Pancreas (tissue), 10 donors: ENCODE data around the gene AUH. TPM values are rescaled to one million over a fixed set of nuclear protein-coding genes. Genes with fewer than 3 reads are reported as not detected.

Experiments used
- ATAC-seq, 4 donors: fragments of 200-7000 bp; cut with Tn5 transposase; one replicate each; pipeline versions ENCODE4 v1.8.0 to v1.9.1; 2020; ENCODE audit warnings: mild to moderate bottlenecking in 4 of 4, moderate library complexity in 4 of 4
- DNase-seq, 6 donors: peaks; one replicate each; pipeline ENCODE4 v3.0.0-alpha.2; 2020
- FAIRE-seq: peaks from 2 replicates; lab custom pipeline; 2012; peaks lifted over from hg19 to GRCh38; lab: Jason Lieb, UNC
- H3K27ac ChIP-seq, 4 donors: fragments of 200-600 bp; sonication (generic); 1 replicate in 3 of 4; 2 replicates in 1 of 4; pipeline versions ENCODE4 v1.5.0 to v1.8.0; 2020
- H3K27me3 ChIP-seq, 4 donors: fragments of 200-600 bp; one replicate each; pipeline ENCODE4 v1.8.0; 2021
- H3K36me3 ChIP-seq, 3 donors: fragments of 200-600 bp; sonication (generic) in 1 of 3; one replicate each; pipeline versions ENCODE4 v1.5.0 to v1.8.0; 2020 to 2021
- H3K4me1 ChIP-seq, 3 donors: fragments of 200-600 bp; one replicate each; pipeline ENCODE4 v1.8.0; 2021
- H3K4me3 ChIP-seq, 4 donors: fragments of 200-600 bp; sonication (generic) in 2 of 4; one replicate each; pipeline versions ENCODE4 v1.5.0 to v1.8.0; 2020 to 2021
- H3K9me3 ChIP-seq, 4 donors: fragments of 200-600 bp; one replicate each; pipeline ENCODE4 v1.8.0; 2021
- WGBS, 2 donors: extraction: QIAGEN DNeasy Blood & Tissue Kit; methylation state at CpG; one replicate each; pipeline ENCODE4 v1.1.7; 2013; 5-methylcytosine and 5-hydroxymethylcytosine counted together
- intact Hi-C, 3 donors: fragments of 100-400 bp; cut with DNase I; formaldehyde crosslinking; loops; one replicate each; pipeline versions ENCODE4 v1.11.1 to v1.14.2; 2022
- polyA plus RNA-seq, 2 donors: library from polyadenylated mRNA; stranded (reverse); fragments of 200-250 nt; gene quantifications; one replicate each; pipeline ENCODE4 v1.2.3, GENCODE V29; 2013
- total RNA-seq, 6 donors: library from RNA; stranded (reverse); fragmentation: NEBNext Ultra II Directional in 4 of 6; extraction: Animal tissue kit (Norgen Biotek cat#: 25700) in 4 of 6; gene quantifications; one replicate each; pipeline versions ENCODE4 v1.2.1 to v1.2.4, GENCODE V29; 2021 to 2023
- TF ChIP-seq, protein P1 (sequence below), 4 donors: fragments of 200-600 bp; sonication (generic) in 3 of 4; IDR thresholded peaks; one replicate each; pipeline versions ENCODE4 v1.5.0 to v1.8.0; 2021; ENCODE audit warnings: antibody characterized with exemption in 4 of 4
- donor health status: healthy with polysubstance abuse.
- donor health status: DM: no; HTN: no; CAD: no; lungs with moderate emphysema.
- donor health status: DM: no; HTN: no; CAD: no.
- donor health status: control.
- donor health status: control.
- donor health status: Bipolar disorder and iron deficiency.
- donor health status: DM: yes; HTN: yes; CAD: no.
- donor health status: DM: no; HTN: no; CAD: no.
- donor health status: DM: no; HTN: no; CAD: no.
- donor health status: DM: yes; HTN: yes; CAD: no.

The AUH gene
- total and polyA plus RNA-seq, 8 donors, result 11.2 to 19.5 (median 14.7) TPM

DNA sequence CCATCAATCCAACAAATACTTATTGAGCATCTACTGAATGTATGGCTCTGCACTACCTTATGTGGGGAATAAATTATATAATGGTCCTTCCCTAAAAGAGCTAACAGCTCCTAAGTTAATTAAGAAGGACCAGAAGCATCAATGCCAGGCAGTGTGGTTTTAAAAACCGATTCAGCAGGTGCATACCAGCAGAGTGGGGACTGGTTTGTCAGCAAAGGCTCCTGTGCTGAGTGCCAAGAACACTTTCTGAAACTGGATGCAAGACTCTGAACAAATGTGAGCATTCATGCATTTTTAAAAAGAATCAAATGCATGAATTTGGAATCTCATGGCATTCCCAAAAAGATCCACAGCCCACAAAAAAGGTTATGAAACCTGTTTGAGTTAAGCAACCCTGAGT, 142.2 kb downstream of the AUH start:
- H3K36me3 ChIP-seq, result peaks cover 0 to 4% (median 0%) of the 10 kb centered on the region in 3 donors
- DNase-seq, result no peak
- H3K9me3 ChIP-seq, result no peaks in the 10 kb centered on the region
- H3K4me1 ChIP-seq, result no peaks in the 10 kb centered on the region
- no peaks in the 10 kb centered on the region for H3K27me3 ChIP-seq
- no peak for ATAC-seq
- FAIRE-seq, result no peak
- TF ChIP-seq, protein P1, sequence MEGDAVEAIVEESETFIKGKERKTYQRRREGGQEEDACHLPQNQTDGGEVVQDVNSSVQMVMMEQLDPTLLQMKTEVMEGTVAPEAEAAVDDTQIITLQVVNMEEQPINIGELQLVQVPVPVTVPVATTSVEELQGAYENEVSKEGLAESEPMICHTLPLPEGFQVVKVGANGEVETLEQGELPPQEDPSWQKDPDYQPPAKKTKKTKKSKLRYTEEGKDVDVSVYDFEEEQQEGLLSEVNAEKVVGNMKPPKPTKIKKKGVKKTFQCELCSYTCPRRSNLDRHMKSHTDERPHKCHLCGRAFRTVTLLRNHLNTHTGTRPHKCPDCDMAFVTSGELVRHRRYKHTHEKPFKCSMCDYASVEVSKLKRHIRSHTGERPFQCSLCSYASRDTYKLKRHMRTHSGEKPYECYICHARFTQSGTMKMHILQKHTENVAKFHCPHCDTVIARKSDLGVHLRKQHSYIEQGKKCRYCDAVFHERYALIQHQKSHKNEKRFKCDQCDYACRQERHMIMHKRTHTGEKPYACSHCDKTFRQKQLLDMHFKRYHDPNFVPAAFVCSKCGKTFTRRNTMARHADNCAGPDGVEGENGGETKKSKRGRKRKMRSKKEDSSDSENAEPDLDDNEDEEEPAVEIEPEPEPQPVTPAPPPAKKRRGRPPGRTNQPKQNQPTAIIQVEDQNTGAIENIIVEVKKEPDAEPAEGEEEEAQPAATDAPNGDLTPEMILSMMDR (IDR thresholded peaks at IDR 0.05), result no peak
- intact Hi-C loops, result no loop called here
- WGBS, 2 donors, result 46 to 69% methylated on average over 1 of the region's 1 CpG
- H3K27ac ChIP-seq, result no peak overlapping the region
- H3K4me3 ChIP-seq, result no peak overlapping the region

DNA sequence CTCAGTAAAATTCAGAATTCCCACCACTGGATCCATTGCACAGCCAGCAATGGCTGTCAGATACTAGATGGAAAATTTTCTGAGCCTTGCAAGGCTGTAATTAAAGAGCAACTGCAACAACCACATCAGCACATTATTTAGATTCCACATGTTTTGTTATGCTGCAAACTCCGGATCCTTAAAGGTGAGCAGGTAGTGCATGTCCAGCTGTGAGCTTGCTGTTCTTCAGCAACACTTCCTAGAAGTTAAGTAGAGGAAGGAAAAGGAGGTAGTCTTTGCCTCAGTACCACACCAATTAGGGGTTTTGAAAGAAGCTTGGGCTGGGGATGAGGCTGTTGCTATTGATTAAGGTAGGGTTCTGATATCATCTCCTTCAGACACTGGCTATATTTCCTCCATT, 144.3 kb downstream of the AUH start:
- peaks cover 0 to 4% (median 0%) of the 10 kb centered on the region in 3 donors for H3K36me3 ChIP-seq
- FAIRE-seq, result no peak
- ATAC-seq, result no peak
- H3K9me3 ChIP-seq, result no peaks in the 10 kb centered on the region
- H3K27ac ChIP-seq, result no peak overlapping the region
- no peaks in the 10 kb centered on the region for H3K27me3 ChIP-seq
- WGBS, 2 donors, result 93 to 100% methylated on average over 1 of the region's 1 CpG
- peaks cover 2 to 7% (median 4%) of the 10 kb centered on the region in 3 donors for H3K4me1 ChIP-seq
- intact Hi-C loops, result no loop called here
- H3K4me3 ChIP-seq, result no peak overlapping the region
- no peak for DNase-seq
- TF ChIP-seq, protein P1 (IDR thresholded peaks at IDR 0.05), result no peak

DNA sequence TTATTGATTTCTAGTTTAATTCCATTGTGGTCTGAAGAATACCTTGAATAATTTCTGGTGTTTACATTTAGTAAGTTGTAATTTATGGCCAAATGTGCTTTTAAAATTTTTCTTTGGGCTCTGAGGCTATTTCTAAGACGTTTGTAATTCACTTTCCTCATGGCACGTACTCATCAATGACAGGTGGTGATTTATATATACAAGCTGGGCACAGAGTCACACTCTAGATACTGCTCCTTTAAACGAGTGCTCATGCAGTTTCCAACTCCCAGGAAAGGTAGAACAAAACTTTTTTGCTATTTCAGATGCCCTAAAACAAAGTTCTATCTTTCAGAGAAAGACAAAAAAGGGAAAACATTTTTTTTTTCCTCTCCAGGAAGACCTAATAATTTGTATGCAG, 146.9 kb downstream of the AUH start:
- Histone ChIP-seq H3K36me3 (peaks cover 0 to 4% (median 0%) of the 10 kb centered on the region in 3 donors), H3K27ac (no peak overlapping the region), H3K27me3 (no peaks in the 10 kb centered on the region), H3K4me1 (peaks cover 21 to 27% (median 26%) of the 10 kb centered on the region in 3 donors), H3K9me3 (no peaks in the 10 kb centered on the region), H3K4me3 (no peak overlapping the region)
- ATAC-seq, result no peak
- DNase-seq, result no peak
- FAIRE-seq, result no peak
- intact Hi-C loops, result no loop called here
- TF ChIP-seq, protein P1 (IDR thresholded peaks at IDR 0.05), result no peak
- 44 to 49% methylated on average over 3 of the region's 3 CpGs for WGBS, 2 donors

DNA sequence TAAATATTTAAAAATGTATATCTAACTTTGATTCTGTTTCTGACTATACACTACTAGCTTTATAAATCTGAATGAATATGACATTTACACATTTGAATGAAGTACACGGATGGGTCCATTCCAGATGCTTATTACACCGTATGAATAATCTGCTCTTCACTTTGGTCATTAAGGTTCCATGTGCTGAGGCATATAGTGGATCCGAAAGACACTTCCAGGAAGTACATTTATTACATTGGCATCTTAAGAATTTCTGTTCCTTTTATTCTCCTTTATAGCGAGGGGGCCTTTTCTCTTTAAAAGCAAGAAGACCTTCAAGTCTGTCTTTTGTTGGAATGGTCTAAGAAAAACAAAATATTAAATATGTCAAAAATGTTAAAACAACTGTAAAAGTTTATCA, 147.6 kb downstream of the AUH start:
- TF ChIP-seq, protein P1 (IDR thresholded peaks at IDR 0.05), result no peak
- Histone ChIP-seq H3K27me3 (no peaks in the 10 kb centered on the region), H3K27ac (no peak overlapping the region), H3K4me3 (no peak overlapping the region), H3K36me3 (peaks cover 0 to 4% (median 0%) of the 10 kb centered on the region in 3 donors), H3K9me3 (no peaks in the 10 kb centered on the region), H3K4me1 (peaks cover 21 to 27% (median 27%) of the 10 kb centered on the region in 3 donors)
- intact Hi-C loops, result no loop called here
- FAIRE-seq (no peak), ATAC-seq (no peak), DNase-seq (no peak)
- 93 to 97% methylated on average over 4 of the region's 4 CpGs for WGBS, 2 donors

DNA sequence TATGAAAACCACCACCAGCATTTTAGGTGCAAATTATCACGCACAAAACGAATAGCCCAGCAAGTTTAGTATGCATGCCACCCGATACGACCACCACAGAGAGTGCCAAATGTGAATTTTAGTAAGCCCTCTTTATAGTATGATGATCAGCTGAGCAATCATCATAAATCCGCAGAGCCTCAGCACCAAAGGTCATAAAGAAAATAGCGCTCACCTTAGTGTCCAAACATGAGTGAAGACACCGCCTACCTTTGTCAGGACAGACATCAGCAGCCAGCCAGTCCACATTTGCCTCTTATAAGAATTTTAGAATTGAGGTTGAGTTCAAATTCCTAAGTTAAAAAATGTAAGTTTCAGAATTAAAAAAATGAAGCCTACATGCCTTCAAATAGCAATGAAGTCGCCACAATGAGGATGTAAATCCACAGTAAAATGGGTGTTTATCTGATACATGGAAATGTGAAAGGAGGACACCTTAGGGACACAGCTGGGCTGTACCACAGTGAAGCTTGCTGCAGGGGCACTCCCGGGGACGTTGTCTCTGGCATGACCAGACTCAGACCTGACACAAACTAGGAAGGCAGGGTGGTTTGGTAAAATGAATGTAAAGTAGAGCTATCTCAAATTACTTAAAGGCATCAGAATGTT, 149.0 kb downstream of the AUH start:
- Histone ChIP-seq H3K4me1 (peaks cover 27 to 37% (median 35%) of the 10 kb centered on the region in 3 donors), H3K27ac (peak overlapping the region in 2 of 4 donors; percentile 73 to 90), H3K27me3 (no peaks in the 10 kb centered on the region), H3K9me3 (no peaks in the 10 kb centered on the region), H3K4me3 (peak overlapping the region in 1 of 4 donors; percentile 27), H3K36me3 (peaks cover 0 to 2% (median 0%) of the 10 kb centered on the region in 3 donors)
- DNase-seq, result no peak
- FAIRE-seq, result no peak
- no peak for ATAC-seq
- WGBS, 2 donors, result 71 to 76% methylated on average over 10 of the region's 10 CpGs
- TF ChIP-seq, protein P1 (IDR thresholded peaks at IDR 0.05), result no peak
- intact Hi-C loops, result no loop called here
